Activated B cell treated with CpG ODN at 0.5 μM for 24 hours (primary cell): Measurements from ENCODE around the gene COX19. TPM values are rescaled to one million over a fixed set of nuclear protein-coding genes. Genes with fewer than 3 reads are reported as not detected.
A peak's percentile ranks its signal among the peaks of the same experiment; 100 is the strongest.

ENCODE experiments used
- ATAC-seq: fragments of 200-7000 bp; cut with Tn5 transposase; one replicate; pipeline ENCODE4 v1.10.0; 2021; ENCODE audit warnings: low read depth, mild to moderate bottlenecking, moderate library complexity
- CTCF ChIA-PET: fragments of 350-600 bp; sonication (Branson Sonifier 250); formaldehyde crosslinking; loops from one replicate; lab custom pipeline; 2021; ENCODE audit warnings: antibody characterized with exemption; lab: Charles Lee
- POLR2A ChIA-PET: fragments of 350-600 bp; sonication (Branson Sonifier 250); formaldehyde crosslinking; loops from one replicate; lab custom pipeline; 2021; ENCODE audit warnings: antibody characterized with exemption; lab: Charles Lee
- DNase-seq: peaks from one replicate; pipeline ENCODE4 v3.0.0; 2022
- H3K27ac Mint-ChIP-seq: one replicate; pipeline ENCODE4 v1.8.0; 2020; ENCODE audit warnings: mixed read lengths
- H3K27me3 Mint-ChIP-seq: one replicate; pipeline ENCODE4 v1.8.0; 2021; ENCODE audit warnings: mixed read lengths
- H3K36me3 Mint-ChIP-seq: one replicate; pipeline ENCODE4 v1.8.0; 2021; ENCODE audit warnings: low read depth, mixed read lengths
- H3K4me1 Mint-ChIP-seq: one replicate; pipeline ENCODE4 v1.8.0; 2021; ENCODE audit warnings: mixed read lengths
- H3K4me3 Mint-ChIP-seq: one replicate; pipeline ENCODE4 v1.8.0; 2020; ENCODE audit warnings: mild to moderate bottlenecking, mixed read lengths
- H3K9me3 Mint-ChIP-seq: one replicate; pipeline ENCODE4 v1.8.0; 2020; ENCODE audit warnings: mixed read lengths
- CTCF ChIP-seq: fragments of 200-600 bp; IDR thresholded peaks from one replicate; pipeline ENCODE4 v1.8.0; 2022; ENCODE audit warnings: antibody characterized with exemption, mild to moderate bottlenecking
- intact Hi-C: fragments of 100-400 bp; cut with micrococcal nuclease; formaldehyde crosslinking; loops from one replicate; pipeline ENCODE4 v1.15.1; 2024
- total RNA-seq: library from RNA; stranded (reverse); gene quantifications from 2 replicates; pipeline ENCODE4 v1.2.3, GENCODE V29; 2022

The COX19 gene
- total RNA-seq, 1 donor from 2014 or later, result 24.5 TPM

- DNase-seq, result no peak
- ATAC-seq, result no peak
- no peak overlapping the region for H3K4me3 Mint-ChIP-seq
- peaks cover 27% of the 10 kb centered on the region for H3K4me1 Mint-ChIP-seq
- no peaks in the 10 kb centered on the region for H3K9me3 Mint-ChIP-seq
- ChIA-PET CTCF (interaction anchor here (1.6 to 2.9 kb wide), 2 partner anchors 19 to 53 kb away, joined by 5 to 13 read pairs; no protein-coding TSS in a partner anchor), POLR2A (interaction anchor here (1.1 to 2.0 kb wide), 6 partner anchors 11 to 37 kb away, joined by 3 to 7 read pairs (median 4); partner anchors contain the start of gene COX19)
- intact Hi-C loops, result loop anchor here (1.0 kb wide), 1 partner anchor 11 kb away; no protein-coding TSS in a partner anchor
- no peak for TF ChIP-seq CTCF
- H3K27ac Mint-ChIP-seq, result no peak overlapping the region
- H3K36me3 Mint-ChIP-seq, result peaks cover 37% of the 10 kb centered on the region
- no peaks in the 10 kb centered on the region for H3K27me3 Mint-ChIP-seq
These were observed 36.8 kb upstream of the COX19 start for GRCh38 chr7:1012004-1012715.

GRCh38 chr7:1011297-1012003, 36.1 kb upstream of the COX19 start:
- no peak for TF ChIP-seq CTCF
- Mint-ChIP-seq H3K4me1 (peaks cover 27% of the 10 kb centered on the region), H3K27ac (no peak overlapping the region), H3K36me3 (peaks cover 36% of the 10 kb centered on the region), H3K4me3 (no peak overlapping the region), H3K9me3 (no peaks in the 10 kb centered on the region), H3K27me3 (no peaks in the 10 kb centered on the region)
- intact Hi-C loops, result loop anchor here (1.0 kb wide), 1 partner anchor 12 kb away; no protein-coding TSS in a partner anchor
- no peak for DNase-seq
- POLR2A ChIA-PET, result interaction anchor here (1.6 to 2.0 kb wide), 3 partner anchors 12 to 36 kb away, joined by 5 to 7 read pairs (median 5); partner anchors contain the start of gene COX19
- CTCF ChIA-PET, result interaction anchor here (1.6 to 2.9 kb wide), 2 partner anchors 18 to 54 kb away, joined by 5 to 13 read pairs; no protein-coding TSS in a partner anchor
- ATAC-seq, result peak; percentile 41

- no peaks in the 10 kb centered on the region for H3K27me3 Mint-ChIP-seq
- H3K4me3 Mint-ChIP-seq, result no peak overlapping the region
- intact Hi-C loops, result no loop called here
- no peak for DNase-seq
- TF ChIP-seq CTCF, result no peak
- no peak overlapping the region for H3K27ac Mint-ChIP-seq
- H3K36me3 Mint-ChIP-seq, result peaks cover 40% of the 10 kb centered on the region
- ChIA-PET CTCF (no interaction called here), POLR2A (interaction anchor here (2.0 kb wide), 1 partner anchor 14 kb away, joined by 5 read pairs; no protein-coding TSS in a partner anchor)
- ATAC-seq, result no peak
- H3K9me3 Mint-ChIP-seq, result no peaks in the 10 kb centered on the region
- peaks cover 34% of the 10 kb centered on the region for H3K4me1 Mint-ChIP-seq
These were observed 34.9 kb upstream of the COX19 start for GRCh38 chr7:1010226-1010625.

- no peak overlapping the region for H3K27ac Mint-ChIP-seq
- no peak overlapping the region for H3K4me3 Mint-ChIP-seq
- H3K4me1 Mint-ChIP-seq, result peaks cover 39% of the 10 kb centered on the region
- DNase-seq (no peak), ATAC-seq (no peak)
- peaks cover 38% of the 10 kb centered on the region for H3K36me3 Mint-ChIP-seq
- intact Hi-C loops, result no loop called here
- ChIA-PET CTCF (no interaction called here), POLR2A (no interaction called here)
- no peaks in the 10 kb centered on the region for H3K27me3 Mint-ChIP-seq
- H3K9me3 Mint-ChIP-seq, result no peaks in the 10 kb centered on the region
- TF ChIP-seq CTCF, result no peak
These were observed 34.4 kb upstream of the COX19 start for GRCh38 chr7:1009747-1010146.
